Putamen (tissue), 1 donor: ENCODE results near the gene BNIP3.
"Not testable (repeated sequence)": the region's sequence is repeated elsewhere in the genome, so short reads cannot be mapped to it uniquely, and the experiment has no call there.

Source experiments
- DNase-seq: peaks from one replicate; pipeline ENCODE4 v3.0.0-alpha.2; 2016; ENCODE audit warnings: low spot score

Gene BNIP3

DNA sequence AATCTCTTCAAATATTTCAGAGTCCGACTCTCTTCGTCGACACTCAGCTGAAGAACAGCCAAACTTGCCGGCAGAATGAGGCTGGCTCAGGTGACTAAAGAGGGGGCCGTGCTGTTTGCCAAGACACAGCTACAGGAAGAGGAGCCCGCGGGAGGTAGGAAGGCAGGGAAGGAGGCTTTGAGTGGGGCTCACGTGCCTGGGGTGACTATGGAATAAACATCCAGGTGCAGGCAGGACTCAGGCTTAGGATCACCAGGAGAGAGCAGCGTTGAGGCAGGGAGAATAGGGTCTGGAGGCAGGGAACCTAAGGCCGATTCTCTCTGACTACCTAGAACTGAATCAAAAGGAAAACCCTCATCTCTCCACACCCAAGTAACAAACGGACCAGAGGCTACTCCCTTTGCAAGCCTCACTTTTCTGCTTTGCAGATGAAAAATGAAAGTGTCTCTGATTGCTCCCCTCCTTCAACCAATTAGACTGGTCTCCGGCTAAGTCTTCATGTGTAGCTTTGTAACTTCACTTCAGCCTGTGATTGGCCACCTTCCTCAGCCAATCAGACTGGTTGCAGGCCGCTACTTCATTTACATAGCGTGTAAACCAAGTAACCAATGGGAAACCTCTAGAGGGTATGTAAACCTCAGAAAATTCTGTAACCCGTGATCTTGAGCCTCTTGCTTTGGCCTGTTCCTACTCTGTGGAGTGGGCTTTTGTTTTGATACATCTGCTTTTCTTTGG, 19.7 kb upstream of the BNIP3 start:
- no peak for DNase-seq

DNA sequence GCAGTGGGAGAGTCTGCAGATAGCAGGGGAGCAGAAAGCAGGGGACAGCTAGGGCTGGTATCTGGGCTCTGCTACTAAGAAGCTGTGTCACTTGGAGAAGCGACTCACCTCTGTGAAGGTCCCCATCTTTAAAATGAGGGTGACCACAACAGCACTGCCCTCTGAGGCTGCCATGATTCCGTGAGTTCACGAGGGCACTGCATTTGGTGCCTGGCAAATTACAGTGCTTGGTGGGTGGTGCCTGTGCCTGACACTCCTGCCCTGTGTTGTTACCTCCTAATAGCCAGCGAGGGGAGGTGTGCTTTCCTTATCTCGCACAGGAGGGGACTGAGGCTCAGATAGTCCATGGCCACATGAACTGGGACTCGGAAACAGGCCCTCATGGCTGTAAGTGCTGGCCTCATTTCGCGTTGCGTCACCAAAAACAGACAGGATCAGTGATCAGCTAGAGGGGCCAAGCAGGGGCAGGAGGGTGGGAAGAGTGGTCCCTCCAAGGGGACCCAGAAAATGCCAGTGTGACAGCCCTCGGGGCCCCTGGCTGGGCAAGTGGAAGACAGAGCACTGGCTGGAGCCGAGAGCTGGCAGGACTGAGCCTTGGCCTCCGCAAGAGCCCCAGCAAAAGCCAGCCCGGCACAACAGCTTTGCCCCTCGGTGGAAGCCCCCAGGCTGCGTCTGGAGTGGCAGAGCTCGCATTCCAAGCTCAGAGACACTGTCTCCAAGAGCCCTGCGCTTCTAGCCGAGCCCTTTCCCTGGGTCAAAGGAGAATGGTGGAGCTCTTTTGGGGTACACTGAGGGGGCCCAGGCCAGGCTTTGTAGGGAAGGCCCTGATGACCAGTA, 17.3 kb upstream of the BNIP3 start:
- DNase-seq: no peak

DNA sequence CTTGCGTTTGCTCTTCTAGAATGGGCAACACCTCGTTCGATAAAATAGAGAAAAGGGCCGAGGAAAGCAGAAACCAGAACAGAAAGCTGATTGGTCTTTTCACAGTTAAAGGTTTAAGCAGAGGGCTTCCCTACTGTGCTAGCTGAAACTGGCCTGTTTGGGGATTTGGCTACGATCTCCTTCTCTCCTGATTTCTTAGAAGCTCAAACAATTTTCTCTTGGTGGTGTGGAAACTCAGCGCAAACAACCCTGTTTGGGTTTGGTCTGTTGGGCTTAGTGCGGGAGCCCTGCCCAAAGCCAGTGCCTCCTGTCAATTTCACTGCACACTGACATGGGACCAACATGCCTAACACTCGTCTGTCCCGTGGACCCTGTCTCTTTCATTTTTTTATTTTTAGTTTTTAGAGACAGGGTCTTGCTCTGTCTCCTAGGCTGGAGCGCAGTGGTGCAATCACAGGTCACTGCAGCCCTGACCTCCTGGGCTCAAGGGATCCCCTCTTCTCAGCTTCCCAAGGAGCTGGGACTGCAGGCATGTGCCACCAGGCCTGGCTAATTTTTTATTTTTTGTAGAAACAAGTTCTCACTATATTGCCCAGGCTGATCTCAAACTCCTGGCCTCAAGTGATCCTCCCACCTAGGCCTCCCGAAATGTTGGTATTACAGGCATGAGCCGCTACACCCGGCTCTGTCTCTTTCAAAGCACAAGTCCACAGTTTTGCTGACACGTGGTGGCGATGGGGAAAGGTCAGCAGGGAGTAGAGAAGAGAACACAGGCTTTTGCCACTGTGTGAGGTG, 16.5 kb upstream of the BNIP3 start:
- no peak for DNase-seq

DNA sequence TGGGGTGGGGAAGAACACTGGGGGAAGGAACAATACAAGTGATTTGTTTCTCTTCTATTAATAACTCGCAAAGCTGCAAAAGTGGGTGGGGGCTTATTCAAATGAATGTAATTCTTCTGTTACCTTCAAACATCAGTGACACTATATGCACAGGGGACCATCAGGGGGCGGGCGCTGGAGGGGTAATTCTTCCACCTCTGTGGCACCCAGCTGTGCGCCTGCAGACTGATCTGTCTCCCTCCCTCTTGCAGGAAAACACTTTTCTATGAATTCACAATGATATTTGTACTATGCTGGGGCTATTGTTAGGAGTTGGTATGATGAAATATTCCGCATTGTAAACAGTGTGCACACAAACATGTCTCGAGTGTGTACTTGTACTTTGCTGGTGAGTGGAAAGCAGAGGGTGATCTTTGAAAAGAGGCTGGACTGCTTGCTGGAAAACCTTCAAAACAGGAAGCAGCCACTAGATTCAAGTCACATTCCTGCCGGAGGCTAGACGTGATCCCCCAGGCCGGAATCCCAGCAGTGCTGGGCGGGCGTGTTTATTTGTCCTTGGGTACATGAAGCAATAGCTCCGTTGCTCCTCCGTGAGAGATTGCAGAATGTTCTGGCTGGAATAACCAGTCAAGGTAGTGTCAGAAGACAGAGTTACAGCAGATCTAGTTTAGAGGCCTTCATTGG, 15.8 kb upstream of the BNIP3 start:
- DNase-seq: no peak

DNA sequence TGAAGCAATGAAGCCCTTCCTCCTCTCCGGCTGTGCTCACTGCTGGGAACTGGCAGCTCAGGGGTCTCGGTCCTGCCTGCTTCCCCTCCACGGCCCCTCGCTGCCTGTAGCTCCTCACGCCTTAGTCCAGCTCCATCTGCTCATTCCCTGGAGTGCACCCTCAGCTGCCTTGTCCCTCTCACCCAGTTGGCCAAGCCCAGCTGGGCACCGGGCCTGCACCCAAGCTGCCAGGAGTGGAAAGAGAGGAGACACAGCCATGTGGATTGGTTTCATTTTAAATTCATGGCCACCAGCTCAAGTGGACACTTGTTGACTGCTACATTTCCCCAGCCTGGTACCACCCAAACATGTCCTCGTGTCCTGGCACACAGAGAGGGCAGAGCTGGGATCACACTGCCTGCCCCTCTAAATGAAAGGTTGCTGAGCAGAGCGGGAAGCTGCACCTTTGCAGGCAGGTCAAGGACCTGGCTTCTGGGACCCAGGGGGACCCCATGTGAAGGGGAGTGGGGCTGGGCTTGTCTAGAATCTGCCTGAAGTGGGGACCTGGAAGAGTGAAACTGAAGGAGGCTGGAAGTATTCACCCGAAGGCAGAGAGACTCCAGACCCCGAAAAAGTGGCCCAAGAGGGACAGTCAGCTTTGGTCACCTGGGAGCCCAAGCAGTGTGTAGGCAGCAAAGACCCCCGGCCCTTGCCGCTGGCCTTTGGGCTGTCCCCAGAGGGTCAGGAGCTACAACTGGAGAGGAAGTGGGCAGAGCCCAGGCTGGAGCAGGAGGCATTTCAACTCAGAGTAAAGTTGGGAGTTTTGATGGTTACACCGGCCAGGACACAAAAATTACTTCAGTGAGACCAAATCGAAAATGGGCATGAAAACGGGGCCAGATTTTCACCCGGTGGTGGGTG, 15.0 kb upstream of the BNIP3 start:
- peak; percentile 63 for DNase-seq

DNA sequence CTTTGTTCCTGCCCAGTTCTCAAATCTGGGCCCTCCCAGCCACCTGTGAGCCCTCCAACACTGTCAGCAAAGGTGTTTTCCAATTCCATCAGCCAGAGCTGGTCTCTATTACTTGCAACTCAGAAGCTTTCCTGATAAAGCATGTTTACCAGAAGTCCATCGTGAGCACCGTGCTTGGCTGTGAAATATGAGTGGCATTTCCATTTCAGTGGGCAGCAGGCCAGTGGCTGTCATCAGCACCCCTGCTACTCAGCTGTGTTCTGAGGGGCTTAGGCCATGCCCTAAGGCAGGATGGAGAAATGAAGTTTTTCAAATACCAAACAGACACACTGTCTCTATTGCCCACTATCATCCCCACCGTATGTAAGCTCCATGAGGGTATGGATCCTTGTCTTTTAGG, 12.7 kb upstream of the BNIP3 start:
- DNase-seq: no peak

DNA sequence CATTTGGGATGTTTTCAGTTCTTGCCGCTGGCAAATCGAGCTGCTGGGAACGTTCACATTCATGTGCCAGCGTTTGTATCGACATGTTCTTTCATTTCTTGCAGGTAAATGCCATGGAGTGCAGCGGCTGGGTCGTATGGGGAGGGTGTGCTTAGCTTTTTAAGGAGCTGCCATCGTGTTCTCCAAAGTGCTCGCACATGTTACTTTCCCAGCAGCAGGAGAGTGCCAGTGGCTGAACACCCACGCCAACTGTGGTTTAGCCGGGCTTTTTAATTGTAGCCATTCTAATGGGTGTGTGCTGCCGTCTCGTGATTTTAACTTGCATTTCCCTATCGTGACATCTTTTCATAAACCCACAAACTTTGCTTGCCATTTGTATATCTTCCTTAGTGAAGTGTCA, 11.6 kb upstream of the BNIP3 start:
- DNase-seq: no peak

DNA sequence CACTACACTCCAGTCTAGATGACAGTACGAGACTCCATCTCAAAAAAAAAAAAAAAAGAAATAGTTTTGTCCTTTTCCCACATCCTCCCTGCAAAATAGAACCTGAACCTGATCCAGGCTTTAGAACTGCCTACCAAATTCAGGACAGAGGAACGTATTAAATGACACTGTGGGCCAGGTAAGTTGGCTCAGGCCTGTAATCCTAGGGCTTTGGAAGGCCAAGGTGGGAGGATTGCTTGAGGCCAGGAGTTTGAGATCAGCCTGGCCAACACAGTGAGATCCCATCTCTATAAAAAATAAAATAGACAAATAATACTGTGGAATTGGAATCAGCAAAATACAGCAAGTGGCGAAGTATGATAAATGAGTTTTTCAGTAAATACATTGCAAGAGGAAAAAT, 10.0 kb upstream of the BNIP3 start:
- no peak for DNase-seq

DNA sequence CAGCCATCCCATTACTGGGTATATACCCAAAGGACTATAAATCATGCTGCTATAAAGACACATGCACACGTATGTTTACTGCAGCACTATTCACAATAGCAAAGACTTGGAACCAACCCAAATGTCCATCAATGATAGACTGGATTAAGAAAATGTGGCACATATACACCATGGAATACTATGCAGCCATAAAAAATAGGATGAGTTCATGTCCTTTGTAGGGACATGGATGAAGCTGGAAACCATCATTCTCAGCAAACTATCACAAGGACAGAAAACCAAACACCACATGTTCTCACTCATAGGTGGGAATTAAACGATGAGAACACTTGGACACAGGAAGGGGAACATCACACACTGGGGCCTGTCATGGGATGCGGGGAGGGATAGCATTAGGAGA, 6.1 kb upstream of the BNIP3 start:
- not testable (repeated sequence) for DNase-seq

DNA sequence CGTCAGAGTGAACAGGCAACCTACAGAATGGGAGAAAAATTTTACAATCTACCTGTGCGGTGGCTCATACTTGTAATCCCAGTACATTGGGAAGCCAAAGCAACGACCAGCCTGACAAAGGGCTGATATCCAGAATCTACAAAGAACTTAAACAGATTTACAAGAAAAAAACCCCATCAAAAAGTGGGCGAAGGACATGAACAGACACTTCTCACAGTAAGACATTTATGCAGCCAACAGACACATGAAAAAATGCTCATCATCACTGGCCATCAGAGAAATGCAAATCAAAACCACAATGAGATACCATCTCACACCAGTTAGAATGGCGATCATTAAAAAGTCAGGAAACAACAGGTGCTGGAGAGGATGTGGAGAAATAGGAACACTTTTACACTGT, 5.6 kb upstream of the BNIP3 start:
- DNase-seq: not testable (repeated sequence)

DNA sequence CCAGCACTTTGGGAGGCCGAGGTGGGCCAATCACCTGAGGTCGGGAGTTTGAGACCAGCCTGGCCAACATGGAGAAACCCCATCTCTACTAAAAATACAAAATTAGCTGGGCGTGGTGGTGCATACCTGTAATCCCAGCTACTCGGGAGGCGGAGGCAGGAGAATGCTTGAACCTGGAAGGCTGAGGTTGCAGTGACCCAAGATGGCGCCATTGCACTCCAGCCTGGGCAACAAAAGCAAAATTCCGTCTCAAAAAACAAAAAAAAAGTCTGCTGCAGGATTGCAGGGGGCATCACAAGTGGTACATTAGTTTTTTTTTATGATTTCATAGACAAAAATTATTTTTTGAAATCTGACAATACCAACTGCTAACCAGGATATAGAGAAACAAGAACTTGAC, 5.1 kb upstream of the BNIP3 start:
- DNase-seq: not testable (repeated sequence)

DNA sequence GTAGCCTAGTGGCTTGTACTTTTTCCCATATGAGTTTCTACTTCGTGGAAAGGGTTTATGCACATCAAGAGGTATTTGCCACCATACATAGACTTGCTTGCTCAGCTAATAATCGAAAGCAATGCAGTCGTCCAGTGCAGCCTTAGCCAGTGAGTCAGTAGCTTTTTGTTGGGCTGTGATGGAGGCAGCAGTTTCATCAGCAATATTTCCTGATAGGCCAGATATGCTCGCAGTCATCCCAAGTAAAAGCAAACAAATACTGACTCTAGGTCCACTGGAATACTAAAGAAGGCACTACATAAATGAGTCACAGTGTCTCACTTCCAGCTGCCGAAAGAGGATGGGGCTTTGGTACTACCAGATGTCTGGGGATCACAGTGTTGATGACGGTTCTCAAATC, 2.1 kb upstream of the BNIP3 start:
- no peak for DNase-seq

DNA sequence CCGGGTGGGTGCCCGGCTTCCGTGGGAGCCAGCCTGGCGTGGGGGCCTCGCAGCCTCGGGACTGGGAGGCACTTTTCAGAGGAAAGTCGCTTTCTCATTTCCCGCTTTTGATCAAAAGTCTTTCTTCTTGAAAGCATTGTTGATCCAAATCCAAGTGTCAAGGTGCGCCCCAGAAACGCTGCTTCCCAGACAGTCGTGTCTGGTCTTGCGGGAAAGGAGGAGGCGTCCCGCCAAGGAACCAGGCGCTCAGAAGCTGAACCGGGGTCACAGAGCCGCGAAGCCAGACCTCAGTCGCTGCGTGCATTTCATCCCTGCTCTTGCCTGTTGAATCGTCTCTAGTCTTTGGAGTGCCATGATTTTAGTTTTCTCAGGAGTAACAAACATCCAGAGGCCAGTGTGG, 1.1 kb upstream of the BNIP3 start:
- no peak for DNase-seq

DNA sequence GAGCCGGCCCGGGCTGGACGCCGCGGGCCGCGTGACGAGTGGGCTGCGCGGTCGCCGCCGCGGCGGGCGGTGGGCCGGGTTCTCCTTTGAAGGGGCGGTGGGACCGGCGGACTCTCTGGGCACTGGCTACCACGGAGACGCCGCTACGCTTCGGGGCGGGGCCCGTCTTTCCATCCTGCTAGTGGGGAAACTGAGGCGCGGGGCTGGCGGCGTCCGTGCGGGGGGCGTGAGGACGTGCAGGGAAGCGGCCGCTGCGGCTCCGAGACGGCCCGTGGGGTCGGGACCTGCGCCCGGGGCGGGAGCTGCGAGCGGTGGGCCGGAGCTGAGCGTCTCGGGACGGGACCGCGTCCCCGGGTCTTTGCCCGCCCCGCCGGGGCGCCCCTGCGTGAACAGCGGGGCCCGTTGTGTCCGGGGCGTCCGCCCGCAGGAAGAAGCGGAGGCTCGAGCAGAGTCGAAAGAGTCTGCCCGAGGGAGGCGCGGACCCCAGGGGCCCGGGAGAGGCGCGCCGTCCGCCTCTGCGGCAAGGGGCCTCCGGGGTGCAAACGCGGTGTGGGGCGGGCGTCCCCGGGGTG, 548 bp upstream of the BNIP3 start:
- no peak for DNase-seq

DNA sequence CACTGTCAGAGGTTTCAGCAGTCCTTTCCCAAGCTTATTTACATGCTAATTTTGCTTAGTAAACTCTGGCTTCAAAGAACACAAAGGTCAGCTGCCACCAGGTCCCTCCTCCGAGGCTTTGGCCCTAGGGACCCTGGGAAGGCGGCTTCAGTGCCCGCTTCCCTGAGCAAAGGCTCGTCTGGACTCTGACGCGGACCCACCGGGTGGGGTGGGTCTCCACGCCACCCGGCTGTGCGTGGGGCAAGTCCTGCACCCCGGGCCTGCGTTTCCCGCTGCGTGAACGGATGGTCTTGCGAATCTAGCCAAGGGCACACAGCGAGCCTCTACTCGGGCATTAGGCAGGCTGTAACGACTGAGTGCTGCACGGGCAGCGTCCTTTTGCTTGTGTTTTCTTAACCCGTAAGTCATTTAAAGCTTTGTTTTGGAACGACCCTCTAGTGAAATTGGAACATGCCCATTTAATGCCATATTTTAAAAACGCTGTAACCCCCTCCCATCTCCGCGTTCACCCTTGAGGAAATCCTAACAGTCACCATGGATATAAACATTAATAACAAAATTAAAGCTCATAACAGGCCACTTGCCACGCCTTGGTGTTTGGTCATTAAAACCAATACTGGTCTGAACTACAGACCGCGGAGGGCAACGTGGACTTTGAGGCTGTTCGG, 828 bp downstream of the BNIP3 start:
- DNase-seq: no peak

DNA sequence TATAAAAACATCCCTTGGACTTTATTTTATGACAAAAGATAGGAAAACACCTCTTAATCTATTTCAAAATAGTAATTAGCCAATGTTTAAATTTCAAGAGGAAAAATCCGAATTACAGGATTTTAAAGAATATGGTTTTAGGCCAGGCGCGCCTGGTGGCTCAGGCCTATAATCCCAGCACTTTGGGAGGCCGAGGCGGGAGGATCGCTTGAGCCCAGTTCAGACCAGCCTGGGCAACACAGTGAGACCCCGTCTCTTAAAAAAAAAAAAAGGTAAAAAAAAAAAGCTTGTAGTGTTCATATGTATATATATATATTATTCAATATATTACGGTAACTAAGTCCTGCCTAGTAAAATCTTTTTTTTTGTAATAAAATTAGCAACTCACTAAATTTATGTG, 1.4 kb downstream of the BNIP3 start:
- no peak for DNase-seq

DNA sequence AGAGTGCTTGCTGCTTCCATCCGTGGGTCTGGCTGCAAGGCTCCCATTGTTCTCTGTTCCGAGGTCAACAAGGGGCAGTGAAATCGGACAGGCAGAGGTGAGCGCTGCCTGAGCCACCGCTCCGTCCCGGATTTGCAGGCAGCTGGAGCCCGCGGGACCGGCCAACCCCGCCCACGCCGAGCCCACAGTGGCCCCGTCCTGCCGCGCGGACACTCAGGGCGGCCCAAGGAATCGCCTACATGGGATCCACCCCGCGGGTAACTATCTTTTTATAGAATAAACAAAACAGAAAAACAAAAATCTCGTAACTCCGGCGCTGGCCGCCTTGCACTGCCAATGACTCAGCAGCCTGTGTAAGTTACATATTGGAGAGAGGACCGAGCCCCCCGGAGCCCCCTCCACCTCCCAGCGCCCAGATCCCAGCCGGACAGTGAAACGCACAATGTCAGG, 1.9 kb downstream of the BNIP3 start:
- no peak for DNase-seq

DNA sequence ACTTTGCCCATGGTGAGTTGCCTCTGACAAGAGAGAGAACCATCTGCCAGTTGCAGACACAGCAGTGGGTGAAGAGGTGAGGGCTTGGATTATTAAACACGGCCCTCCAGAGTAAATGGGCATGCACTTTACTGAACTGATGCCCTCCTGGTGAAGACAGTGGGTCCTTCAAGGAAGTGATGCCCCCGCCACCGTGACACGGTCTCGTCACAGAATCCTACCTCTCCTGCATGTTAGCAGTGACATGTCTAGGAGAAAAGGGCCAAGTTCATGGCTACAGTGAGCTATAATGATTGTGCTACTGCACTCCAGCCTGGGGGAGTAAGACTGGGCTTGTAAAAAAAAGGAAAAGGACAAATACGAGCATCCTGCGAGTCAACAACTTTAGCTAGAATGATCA, 2.4 kb downstream of the BNIP3 start:
- DNase-seq: no peak

DNA sequence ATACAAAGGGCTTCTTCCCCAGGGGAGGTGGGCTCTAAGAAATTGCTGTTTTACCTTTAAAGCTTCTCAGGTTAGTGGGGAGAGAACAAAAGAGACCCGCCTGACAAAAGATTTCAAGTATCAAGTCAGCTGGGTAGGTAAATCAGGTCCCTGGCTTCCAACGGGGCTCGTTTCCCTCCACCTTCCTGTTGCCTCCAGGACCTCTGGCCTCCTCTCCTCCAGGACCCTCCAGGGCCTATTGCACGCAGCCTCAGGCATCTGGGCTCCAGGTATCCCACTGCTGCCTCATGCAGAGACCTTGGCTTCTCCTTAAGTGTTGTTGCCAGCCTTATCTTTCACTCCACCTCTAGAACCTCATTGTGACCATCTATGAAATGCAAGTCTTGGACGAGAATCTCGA, 2.9 kb downstream of the BNIP3 start:
- DNase-seq: no peak

DNA sequence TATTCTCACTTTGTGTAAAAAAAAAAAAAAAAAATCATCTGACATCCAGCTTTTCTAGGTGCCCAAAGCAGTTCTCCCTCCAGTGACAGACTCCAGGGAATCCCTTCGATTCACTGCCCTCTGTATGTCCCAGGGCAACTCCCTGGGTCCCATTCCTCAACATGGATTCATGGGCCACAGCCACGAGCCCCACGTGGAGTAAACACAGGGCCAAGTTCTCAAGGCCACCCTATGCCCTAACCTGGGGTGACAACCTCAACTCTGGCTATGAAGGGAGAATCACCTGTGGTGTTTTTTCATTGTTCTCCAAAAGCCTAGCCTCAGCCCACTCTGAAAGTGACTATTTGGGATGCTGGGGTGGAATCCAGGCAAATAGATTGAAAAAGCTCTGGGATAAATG, 3.4 kb downstream of the BNIP3 start:
- no peak for DNase-seq
